ENCODE data around the gene UBE2J1.

UBE2J1 gene

GRCh38 chr6:89388846-89389245 lies 36.3 kb upstream of the UBE2J1 start (continued):
- TF ChIP-seq ZNF155 (tag by site-specific recombination; IDR thresholded peaks at IDR 0.05): no peak

GRCh38 chr6:89387516-89388201 lies 35.1 kb upstream of the UBE2J1 start:
- Histone ChIP-seq H3K36me3 (ENCODE audit: control insufficient read depth in 2 of 2, insufficient read depth in 1 of 2, low read length in 2 of 2) (peaks cover 0 to 15% of the 10 kb centered on the region in 2 experiments; a peak in 2 of 3 replicates), H3K4me1 (ENCODE audit: control insufficient read depth, insufficient read depth, low read length) (no peaks in the 10 kb centered on the region; the same call in 1 of the 2 replicates), H3K4me3 (ENCODE audit: low read depth, low read length) (no peak overlapping the region), H3K9me3 (ENCODE audit: control insufficient read depth, insufficient read depth, low read depth, low read length) (no peaks in the 10 kb centered on the region), H3K27ac (ENCODE audit: extremely low read depth, low read depth, low read length) (no peak overlapping the region)
- ChIA-PET POLR2A (interaction anchor here (1.4 kb wide), 1 partner anchor 11 kb away, joined by 3 read pairs; no protein-coding TSS in a partner anchor), CTCF (interaction anchor here (0.5 to 2.5 kb wide), 9 partner anchors 12 to 221 kb away, joined by 3 to 9 read pairs (median 4); no protein-coding TSS in a partner anchor)
- TF ChIP-seq ZNF157 (tag by site-specific recombination; IDR thresholded peaks at IDR 0.05): no peak
- TF ChIP-seq ZNF184 (tag by site-specific recombination; IDR thresholded peaks at IDR 0.05): no peak
- no peak for TF ChIP-seq CTCF (tag by site-specific recombination; IDR thresholded peaks at IDR 0.05)
- TF ChIP-seq ZNF292 (tag by site-specific recombination; IDR thresholded peaks at IDR 0.05; ENCODE audit: borderline replicate concordance, low read depth): no peak
- no peak for TF ChIP-seq OVOL3 (tag by site-specific recombination; IDR thresholded peaks at IDR 0.05)
- TF ChIP-seq ZNF621 (tag by site-specific recombination; IDR thresholded peaks at IDR 0.05): no peak
- TF ChIP-seq ZNF843 (tag by site-specific recombination; IDR thresholded peaks at IDR 0.05): no peak
- no peak for TF ChIP-seq ZNF404 (tag by site-specific recombination; IDR thresholded peaks at IDR 0.05)
- no peak for TF ChIP-seq ZNF394 (tag by site-specific recombination; IDR thresholded peaks at IDR 0.05; ENCODE audit: borderline replicate concordance)
- TF ChIP-seq ZNF140 (tag by site-specific recombination; IDR thresholded peaks at IDR 0.05): no peak
- TF ChIP-seq ZNF121 (tag by site-specific recombination; IDR thresholded peaks at IDR 0.05): no peak
- no peak for TF ChIP-seq ZNF580 (tag by site-specific recombination; IDR thresholded peaks at IDR 0.05)

GRCh38 chr6:89386917-89387491 lies 34.5 kb upstream of the UBE2J1 start:
- ChIA-PET CTCF (interaction anchor here (0.5 to 1.0 kb wide), 4 partner anchors 15 to 222 kb away, joined by 3 to 5 read pairs (median 4); no protein-coding TSS in a partner anchor), POLR2A (interaction anchor here (1.4 kb wide), 1 partner anchor 11 kb away, joined by 3 read pairs; no protein-coding TSS in a partner anchor)
- Histone ChIP-seq H3K4me1 (ENCODE audit: control insufficient read depth, insufficient read depth, low read length) (no peaks in the 10 kb centered on the region; the same call in 1 of the 2 replicates), H3K4me3 (ENCODE audit: low read depth, low read length) (no peak overlapping the region), H3K27ac (ENCODE audit: extremely low read depth, low read depth, low read length) (no peak overlapping the region), H3K9me3 (ENCODE audit: control insufficient read depth, insufficient read depth, low read depth, low read length) (no peaks in the 10 kb centered on the region), H3K36me3 (ENCODE audit: control insufficient read depth in 2 of 2, insufficient read depth in 1 of 2, low read length in 2 of 2) (peaks cover 0 to 15% of the 10 kb centered on the region in 2 experiments; a peak in 2 of 3 replicates)
- no peak for TF ChIP-seq ZNF157 (tag by site-specific recombination; IDR thresholded peaks at IDR 0.05)
- no peak for TF ChIP-seq ZBTB1 (tag by site-specific recombination; IDR thresholded peaks at IDR 0.05)
- no peak for TF ChIP-seq KLF17 (tag by site-specific recombination; IDR thresholded peaks at IDR 0.05)
- TF ChIP-seq ZFHX2 (tag by site-specific recombination; conservative IDR thresholded peaks at IDR 0.05): no peak
- no peak for TF ChIP-seq ZNF658 (tag by site-specific recombination; IDR thresholded peaks at IDR 0.05)

Data from HEK293 (cell line).